RCC 7860 (cell line): ENCODE data around the gene ACSS3.
A peak's percentile ranks its signal among the peaks of the same experiment; 100 is the strongest.

Source experiments
- DNase-seq: peaks from one replicate; pipeline ENCODE4 v3.0.0-alpha.2; 2015; ENCODE audit warnings: low spot score
- FAIRE-seq: peaks from 2 replicates; lab custom pipeline; 2012; peaks lifted over from hg19 to GRCh38; lab: Jason Lieb, UNC

The ACSS3 gene

DNA sequence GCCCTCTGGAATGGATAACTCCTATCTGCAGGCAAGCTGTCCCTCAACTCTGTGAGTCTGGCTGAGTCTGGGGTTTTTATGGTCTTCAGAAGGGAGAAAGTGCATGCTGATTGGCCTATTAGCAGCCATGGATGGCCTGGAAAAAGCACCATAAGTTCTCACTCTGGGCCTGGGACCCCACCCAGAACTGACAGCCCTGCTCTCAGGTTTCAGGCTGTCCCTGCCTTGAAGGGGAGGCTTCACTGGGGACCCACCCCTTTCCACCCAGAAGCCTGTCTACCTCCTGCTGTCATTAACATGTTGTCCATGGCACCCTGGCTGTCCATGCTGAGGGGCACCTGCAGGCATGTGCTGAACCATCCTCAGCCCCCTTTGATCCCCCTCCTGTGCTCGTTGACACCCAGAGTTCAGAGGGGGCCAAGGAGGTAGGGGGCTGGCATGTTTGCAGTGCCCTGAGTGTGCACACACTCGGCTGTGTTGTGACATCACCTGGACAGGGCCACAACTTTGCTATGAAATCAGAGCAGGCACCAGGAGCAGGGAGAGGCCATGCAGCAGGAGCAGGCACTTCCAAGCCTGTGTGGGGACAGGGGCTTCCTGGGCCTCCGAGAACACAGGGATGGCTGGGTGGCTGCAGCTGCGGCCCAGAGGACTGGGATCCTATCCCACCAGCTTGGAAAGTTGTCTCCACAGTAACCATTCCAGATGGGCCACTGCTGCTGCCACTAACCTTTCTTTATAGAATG, 84.7 kb downstream of the ACSS3 start:
- no peak for FAIRE-seq
- no peak for DNase-seq

DNA sequence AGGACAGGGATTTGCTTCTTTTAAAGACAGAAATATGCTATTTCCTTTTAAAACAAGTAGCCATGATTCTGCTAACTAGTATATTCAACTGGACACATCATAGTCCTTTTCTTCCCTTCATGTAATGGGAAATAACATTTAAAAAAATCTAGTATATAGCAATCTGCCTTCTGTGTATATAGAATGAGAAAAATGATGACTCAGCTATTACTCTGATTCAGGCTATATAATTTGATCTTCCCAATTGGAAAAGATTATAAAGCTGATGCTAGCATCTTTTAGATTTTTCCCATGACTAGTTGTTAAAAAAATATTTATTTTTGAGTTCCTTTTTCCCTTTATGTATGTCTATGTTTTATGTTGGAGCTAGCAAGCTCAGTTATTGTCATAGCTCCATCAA, 86.9 kb downstream of the ACSS3 start:
- DNase-seq, result no peak
- FAIRE-seq, result no peak

DNA sequence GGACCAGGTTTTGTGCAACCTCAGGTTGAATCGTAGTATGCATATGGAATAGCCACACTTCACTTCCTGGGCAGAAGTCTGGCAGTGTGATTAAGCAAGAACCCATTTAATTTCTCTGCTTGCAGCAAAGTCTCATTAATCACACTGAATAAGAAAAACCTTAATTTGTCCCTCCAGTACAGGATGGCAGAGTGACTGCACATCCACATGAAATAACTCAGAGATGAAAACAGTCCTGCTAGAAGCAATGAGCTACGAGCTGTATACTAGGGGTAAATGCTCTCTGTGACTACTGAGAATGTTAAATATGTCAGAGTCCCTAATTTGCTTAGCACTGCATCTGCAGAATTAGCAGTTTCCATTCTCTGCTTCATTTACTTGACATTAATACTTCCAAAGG, 88.9 kb downstream of the ACSS3 start:
- DNase-seq, result no peak
- no peak for FAIRE-seq

DNA sequence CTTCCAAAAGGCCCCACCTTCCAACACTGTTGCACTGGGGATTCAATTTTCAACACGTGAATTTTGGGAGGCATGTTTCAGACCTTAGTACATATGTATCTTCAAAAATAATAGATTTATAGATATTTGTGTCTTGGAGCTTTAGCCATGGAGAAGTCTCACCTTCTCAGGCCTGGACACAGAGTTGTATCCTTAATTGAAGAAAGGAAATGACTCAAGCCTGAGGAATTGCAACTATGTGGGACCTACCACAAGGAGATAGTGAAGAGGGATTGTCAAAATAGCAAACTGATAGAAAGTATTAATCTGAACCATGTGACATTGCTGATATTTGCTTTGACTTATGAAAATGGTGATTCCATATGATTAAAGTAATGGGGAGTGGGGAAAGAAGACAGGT, 89.8 kb downstream of the ACSS3 start:
- FAIRE-seq (no peak), DNase-seq (peak; percentile 30)

DNA sequence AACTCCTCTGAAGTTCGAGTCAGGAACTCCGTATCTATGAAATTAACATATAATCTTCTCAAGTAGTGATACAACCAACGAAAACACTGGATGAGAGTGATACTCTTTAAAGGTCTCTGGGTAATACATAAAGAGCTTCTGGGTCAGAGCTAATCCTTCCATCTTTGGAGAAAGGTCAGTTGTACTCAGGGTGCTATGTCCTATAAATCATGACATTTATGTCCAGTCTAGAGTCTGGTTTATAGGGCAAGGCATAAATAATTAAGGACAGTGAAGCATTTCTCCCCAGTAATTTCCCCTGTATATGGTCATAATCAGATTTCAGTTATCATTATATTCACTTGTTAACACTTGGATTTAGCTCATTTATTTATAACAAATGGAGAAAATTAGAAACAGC, 90.6 kb downstream of the ACSS3 start:
- DNase-seq, result no peak
- FAIRE-seq, result no peak

DNA sequence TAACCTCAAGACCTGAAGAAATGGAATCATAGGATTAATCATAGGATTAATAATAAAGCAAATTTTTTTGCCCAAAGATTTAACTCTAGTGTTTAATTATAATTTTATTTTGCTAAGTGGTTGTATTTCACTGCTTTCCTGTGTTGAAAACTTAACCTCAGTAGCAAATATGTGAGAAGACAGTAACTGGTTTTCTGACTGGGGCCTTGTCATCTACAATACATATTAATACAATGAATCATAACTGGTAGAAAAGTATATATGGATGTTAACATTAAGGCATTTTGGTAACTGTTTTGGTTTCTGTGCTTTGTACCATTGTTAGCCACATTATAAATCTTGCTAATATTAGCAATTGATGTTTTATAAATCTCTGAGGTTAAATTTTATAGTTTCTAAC, 92.2 kb downstream of the ACSS3 start:
- no peak for FAIRE-seq
- DNase-seq, result peak; percentile 8

DNA sequence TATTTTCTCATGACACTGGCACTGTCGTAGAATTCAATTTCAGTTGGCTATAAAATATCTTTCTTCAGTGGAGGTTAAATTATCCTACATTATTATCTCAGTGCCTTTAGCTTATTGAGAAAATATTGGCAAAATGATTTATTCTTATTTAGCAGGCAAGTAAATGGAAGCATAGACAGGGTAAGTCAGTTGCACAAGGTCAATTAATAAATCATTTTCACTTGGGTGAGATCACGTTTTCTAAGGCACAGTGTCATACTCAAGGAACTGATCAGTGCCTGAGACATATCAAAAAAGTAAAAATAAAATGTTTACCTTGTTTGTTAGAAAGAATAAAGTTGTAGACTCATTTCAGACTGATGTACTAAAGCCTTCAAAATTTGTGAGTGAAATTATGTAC, 95.0 kb downstream of the ACSS3 start:
- DNase-seq (no peak), FAIRE-seq (no peak)

DNA sequence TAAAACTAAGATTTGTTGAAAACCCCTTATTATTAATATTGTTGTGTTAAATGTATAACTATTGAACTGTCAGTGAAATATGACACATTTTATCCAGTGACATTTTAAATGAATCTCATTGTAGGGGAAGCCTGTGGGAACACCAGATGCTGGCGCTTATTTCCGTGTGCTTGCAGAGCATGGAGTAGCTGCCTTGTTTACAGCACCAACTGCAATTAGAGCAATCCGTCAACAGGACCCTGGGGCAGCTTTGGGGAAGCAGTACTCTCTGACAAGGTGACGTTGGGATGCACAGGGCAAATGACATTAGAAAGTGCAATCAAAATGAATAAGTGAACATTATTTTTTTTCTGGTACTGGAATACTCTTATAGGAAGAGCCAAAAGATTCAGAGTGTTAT, 96.8 kb downstream of the ACSS3 start:
- DNase-seq (no peak), FAIRE-seq (no peak)

DNA sequence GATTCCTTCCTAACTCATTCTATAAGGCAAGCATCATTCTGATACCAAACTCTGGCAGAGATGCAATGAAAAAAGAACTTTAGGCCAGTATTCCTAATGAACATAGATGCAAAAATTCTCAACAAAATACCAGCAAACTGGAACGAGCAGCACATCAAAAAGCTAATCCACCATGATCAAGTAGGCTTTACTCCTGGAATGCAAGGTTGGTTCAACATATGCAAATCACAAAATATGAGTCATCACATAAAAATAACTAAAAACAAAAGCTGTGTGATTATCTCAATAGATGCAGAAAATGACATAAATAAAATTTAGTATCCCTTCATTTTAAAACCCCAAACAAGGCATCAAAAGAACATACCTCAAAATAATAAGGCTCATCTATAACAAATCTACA, 98.9 kb downstream of the ACSS3 start:
- FAIRE-seq (no peak), DNase-seq (no peak)

DNA sequence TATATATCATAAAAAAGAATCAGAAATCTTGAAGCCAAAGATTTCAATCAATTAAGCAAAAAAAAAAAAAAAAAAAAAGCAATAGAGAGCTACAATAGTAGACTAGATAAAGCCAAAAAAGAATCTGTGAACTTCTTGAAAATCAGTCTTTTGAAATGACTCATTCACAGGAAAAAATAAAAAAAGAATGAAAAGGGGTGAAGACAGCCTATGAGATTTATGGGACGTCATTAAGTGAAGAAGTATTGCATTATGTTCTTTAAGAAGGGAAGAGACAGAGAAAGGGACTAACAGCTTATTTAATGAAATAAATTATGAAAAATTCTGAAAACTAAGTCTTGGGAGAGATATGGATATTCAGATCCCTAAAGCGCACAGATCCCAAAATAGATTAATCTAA, 103.8 kb downstream of the ACSS3 start:
- no peak for DNase-seq
- no peak for FAIRE-seq

DNA sequence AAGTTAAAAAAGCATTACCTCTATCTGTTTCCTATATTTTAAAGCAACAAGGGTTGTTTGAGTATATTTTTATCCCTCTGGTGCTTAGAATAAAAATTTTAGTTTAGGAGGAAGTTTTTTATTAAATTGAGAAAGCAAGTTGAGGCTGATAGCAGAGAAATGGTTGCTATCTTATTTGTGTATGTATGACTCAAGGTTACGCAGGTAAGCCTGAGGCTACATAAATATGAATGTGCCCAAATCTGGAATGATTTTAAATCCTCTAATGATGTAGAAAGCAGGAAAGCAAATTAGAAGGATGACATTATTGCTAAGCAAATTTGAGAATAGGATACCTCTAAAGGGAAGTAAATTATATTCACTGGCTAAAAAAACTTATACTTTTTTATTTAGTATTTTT, 109.8 kb downstream of the ACSS3 start:
- no peak for FAIRE-seq
- DNase-seq, result no peak

DNA sequence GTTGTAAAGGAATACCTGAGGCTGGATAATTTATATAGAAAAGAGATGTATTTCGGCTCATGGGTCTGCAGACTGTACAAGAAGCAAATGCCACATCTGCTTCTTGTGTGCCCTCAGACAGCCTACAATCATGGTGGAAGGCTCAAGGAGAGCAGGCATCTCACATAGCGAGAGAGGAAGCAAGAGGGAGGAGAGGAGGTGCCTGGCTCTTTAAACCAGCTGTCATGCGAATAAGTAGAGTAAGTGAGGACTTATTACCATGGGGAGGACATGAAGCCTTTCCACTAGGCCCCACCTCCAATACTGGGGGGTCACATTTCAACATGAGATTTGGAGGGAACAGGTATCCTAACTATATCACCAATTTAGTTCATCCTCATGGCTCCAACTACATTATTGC, 118.7 kb downstream of the ACSS3 start:
- no peak for FAIRE-seq

DNA sequence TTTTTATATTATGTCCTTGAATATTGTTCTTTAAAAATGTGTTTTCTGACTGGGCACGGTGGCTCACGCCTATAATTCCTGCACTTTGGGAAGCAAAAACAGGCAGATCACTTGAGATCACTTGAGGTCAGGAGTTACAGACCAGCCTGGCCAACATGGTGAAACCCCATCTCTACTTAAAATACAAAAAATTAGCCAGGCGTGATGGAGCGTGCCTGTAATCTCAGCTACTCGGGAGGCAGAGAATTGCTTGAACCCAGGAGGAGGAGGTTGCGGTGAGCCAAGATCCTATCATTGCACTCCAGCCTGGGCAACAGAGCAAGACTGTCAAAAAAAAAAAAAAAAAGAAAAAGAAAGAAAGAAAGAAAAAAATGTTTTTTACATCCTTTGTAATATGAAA, 122.7 kb downstream of the ACSS3 start:
- peak; percentile 21 for DNase-seq
- FAIRE-seq, result peak; percentile 84

More for the DNA sequence above, 118.7 kb downstream of the ACSS3 start:
- DNase-seq, result no peak

DNA sequence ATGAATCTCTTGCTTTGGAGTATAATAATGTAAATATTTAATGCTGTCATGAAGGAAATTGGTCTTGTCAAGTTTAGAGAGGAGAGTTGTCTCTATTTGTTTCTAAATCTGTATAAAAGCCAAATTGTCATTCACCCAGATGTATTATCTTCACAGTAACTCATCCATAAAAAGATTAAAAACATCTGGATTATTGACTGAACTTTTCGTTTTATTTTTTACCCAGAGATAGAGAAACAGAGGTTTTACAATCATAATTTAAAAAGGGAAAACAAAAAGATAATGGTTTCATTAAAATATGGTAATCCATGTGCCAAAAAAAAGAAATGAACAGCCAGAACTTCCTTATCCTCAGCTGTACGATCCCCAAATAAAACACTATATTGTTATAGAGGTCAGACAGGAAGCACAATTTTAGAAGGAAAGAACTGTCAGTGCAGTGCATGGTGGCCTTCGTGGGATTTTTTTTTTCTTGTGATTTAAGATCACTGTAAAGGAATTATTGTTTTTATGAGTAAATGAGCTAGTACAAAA, 125.9 kb downstream of the ACSS3 start:
- DNase-seq, result no peak
- FAIRE-seq, result no peak

DNA sequence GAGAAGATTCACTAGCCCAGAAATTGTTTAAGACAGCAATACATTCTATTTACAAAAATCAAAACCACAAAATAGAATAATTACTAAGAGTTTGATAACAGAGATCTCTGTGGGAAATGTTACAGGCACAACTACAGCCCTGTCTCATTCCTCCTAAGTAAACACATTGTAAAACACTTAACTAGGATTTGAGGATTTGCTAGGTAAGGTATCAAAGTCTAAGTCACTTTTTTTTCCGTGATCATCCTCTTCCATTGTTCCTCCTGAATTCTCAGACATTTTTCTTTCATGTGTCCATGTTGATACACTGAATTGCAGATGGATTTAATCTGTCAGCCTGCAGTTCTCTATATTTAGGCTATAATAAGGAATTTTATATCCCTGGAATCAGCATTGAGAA, 127.5 kb downstream of the ACSS3 start:
- no peak for FAIRE-seq

DNA sequence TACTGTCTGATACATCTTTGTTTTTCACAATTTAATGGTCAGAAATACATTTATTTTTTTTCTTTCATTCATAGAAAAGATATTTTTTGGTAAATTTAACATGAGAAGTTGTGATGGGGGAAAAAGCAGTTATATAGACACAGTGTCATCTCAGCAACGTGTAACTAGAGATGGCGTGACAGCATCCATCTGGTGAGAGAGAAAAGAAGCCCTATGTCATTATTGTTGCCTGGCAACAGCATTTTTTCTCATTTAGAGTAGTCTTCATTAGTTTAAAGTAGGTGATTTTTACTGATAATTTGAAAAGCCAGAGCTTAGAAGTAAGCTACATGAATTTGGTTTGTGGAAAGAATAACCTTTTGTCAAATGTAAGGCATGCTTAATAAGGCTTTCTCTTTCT, 128.6 kb downstream of the ACSS3 start:
- FAIRE-seq (no peak), DNase-seq (no peak)

More for the DNA sequence above, 127.5 kb downstream of the ACSS3 start:
- no peak for DNase-seq

DNA sequence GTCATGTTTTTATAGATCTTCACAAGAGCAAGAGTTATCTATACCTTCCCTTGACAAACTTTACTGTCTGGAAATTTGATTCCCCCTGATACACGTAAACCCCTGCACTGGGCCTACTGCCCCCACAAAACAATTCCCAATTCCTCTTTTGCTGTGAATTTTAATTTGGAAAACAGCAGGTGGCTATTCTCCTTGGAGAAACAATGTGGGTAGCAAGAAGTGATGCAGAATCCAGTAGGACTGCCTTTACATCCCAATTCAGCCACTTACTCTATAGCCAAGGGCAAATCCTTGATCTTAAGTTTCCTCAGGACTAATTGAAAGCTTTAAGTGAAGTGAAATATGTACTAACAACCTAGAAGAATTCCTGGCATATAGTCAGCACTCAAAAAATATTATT, 129.3 kb downstream of the ACSS3 start:
- DNase-seq, result no peak
- FAIRE-seq, result no peak

DNA sequence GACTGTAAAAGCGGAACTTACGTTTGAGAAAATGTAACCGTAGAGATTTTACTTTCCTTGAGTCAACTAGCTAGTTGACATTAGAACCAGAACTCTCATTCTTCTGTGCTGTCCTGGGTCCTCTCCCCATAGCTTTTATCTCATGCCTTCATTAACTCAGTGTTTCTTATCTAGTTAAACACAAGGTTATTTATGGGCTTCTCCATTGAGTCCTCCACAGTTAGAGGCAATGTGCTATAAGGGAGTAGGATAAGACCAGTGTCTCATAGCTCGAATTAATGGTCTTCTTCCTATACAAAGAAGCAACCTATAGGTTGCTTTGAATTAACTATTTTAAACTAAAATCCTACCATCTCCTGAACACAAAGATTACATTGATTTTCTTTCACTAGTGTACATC, 129.8 kb downstream of the ACSS3 start:
- no peak for DNase-seq
- no peak for FAIRE-seq

DNA sequence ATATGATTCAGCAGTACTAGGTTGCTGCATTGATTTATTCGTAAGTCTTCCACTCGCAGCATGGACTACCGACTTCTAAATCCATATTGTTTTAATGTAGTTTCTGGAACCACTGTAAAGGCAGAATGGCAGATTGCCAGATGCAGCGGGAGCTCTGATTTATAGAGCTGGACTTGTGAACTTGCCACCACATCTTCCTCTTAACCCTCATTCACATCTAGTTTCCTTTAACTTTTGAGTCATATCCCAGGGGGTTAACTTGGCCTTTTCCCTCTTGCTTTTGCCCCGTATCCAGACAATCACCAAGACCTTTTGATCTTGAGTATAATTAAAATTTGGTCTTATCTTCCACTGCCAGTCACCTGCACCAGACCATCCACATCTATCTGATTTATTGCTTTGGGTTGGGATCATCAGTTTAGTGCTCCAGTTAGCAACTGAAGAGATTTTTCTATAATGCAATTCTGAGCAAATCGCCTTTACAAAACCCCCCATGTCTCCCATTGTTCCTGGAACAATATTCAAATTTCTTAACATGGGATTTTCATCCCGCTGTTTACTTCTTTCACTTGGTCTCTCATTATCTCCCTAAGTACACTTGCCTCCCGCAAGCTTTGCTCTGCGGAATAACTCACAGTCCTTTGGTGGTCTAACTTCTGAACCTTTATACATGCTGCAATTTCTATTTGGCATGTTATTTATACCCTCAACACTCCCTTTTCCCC, 130.5 kb downstream of the ACSS3 start:
- FAIRE-seq, result no peak
- DNase-seq, result no peak

DNA sequence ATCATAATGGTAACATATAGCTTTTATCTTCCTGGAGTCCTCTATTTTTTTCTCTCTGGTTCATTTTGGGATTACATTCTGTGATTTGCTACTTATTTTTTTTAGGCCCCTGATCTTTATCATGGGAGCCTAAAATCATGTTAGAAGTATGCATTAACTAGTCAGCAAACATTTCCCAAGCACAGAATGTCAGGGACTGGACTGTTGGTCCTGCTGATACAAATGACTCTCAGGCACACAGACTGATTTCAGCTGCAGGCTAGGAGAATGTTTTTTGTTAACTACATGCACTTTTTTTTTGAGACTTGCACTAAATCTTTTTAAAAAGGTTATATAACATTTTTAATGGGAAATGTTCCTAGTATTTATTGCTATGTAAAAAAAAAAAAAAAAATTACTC, 131.1 kb downstream of the ACSS3 start:
- DNase-seq (no peak), FAIRE-seq (no peak)

DNA sequence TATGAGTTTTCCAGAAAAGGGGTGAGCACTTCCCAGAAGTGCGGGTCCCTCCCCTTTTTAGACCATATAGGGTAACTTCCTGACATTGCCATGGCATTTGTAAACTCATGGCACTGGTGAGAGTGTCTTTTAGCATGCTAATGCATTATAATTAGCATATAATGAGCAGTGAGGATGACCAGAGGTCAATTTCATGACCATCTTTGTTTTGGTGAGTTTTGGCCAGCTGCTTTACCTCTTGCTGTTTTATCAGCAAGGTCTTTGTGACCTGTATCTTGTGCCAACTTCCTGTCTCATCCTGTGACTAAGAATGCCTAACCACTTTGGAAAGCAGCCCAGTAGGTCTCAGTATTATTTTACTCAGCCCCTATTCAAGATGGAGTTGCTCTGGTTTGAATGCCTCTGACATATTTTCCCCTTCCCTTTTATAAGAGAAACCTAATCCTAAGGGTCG, 131.9 kb downstream of the ACSS3 start:
- DNase-seq (peak; percentile 58), FAIRE-seq (peak; percentile 84)

DNA sequence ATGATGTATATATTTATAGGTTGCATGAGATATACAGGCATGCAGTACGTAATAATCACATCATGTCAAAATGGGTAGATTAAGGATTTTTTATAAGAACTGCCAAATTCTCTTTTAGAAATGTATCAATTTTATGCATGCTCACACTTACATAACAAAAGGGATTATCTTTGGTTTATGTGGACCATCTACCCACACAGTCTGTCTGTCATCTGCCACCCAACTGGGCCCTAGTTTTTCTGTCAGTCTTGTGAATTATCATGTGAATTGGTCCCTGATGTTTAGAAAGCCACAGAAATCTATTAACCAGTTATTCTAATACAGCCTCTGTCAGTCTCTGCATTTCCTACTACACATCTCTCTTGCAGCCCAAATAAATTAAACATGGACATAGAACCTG, 133.4 kb downstream of the ACSS3 start:
- DNase-seq (no peak), FAIRE-seq (no peak)
